T-helper 2 cell treated with Interferon-gamma antibody and Interleukin-4, amounts not matched to agents 5 μg/mL and 100 μg/mL, for 36 hours (primary cell): Measurements from ENCODE around the gene IQCC.

Source experiments
- DNase-seq: peaks from one replicate; pipeline ENCODE4 v3.0.0; 2021; ENCODE audit warnings: low spot score
- H3K27ac Mint-ChIP-seq: one replicate; pipeline ENCODE4 v1.8.0; 2021; ENCODE audit warnings: mild to moderate bottlenecking, mixed read lengths
- H3K27me3 Mint-ChIP-seq: one replicate; pipeline ENCODE4 v1.8.0; 2021; ENCODE audit warnings: low read depth, mixed read lengths
- H3K36me3 Mint-ChIP-seq: one replicate; pipeline ENCODE4 v1.8.0; 2021; ENCODE audit warnings: low read depth, mixed read lengths
- H3K4me1 Mint-ChIP-seq: one replicate; pipeline ENCODE4 v1.8.0; 2021; ENCODE audit warnings: low read depth, mixed read lengths
- H3K4me3 Mint-ChIP-seq: one replicate; pipeline ENCODE4 v1.8.0; 2022; ENCODE audit warnings: mild to moderate bottlenecking, moderate library complexity, mixed read lengths
- H3K9me3 Mint-ChIP-seq: one replicate; pipeline ENCODE4 v1.8.0; 2021; ENCODE audit warnings: mixed read lengths

Gene IQCC

GRCh38 chr1:32247983-32248889, 42.8 kb downstream of the IQCC start:
- DNase-seq, result peak; percentile 83
- Mint-ChIP-seq H3K4me3 (peak overlapping the region; percentile 99), H3K27me3 (no peaks in the 10 kb centered on the region), H3K27ac (peak overlapping the region; percentile 98), H3K9me3 (no peaks in the 10 kb centered on the region), H3K36me3 (peaks cover 19% of the 10 kb centered on the region), H3K4me1 (peaks cover 29% of the 10 kb centered on the region)

GRCh38 chr1:32249831-32250525, 44.5 kb downstream of the IQCC start:
- H3K27me3 Mint-ChIP-seq, result no peaks in the 10 kb centered on the region
- peak overlapping the region; percentile 98 for H3K27ac Mint-ChIP-seq
- peak overlapping the region; percentile 99 for H3K4me3 Mint-ChIP-seq
- H3K36me3 Mint-ChIP-seq, result peaks cover 29% of the 10 kb centered on the region
- no peaks in the 10 kb centered on the region for H3K9me3 Mint-ChIP-seq
- H3K4me1 Mint-ChIP-seq, result peaks cover 38% of the 10 kb centered on the region
- DNase-seq, result peak; percentile 83

- Mint-ChIP-seq H3K36me3 (peaks cover 35% of the 10 kb centered on the region), H3K27me3 (no peaks in the 10 kb centered on the region), H3K9me3 (no peaks in the 10 kb centered on the region), H3K4me3 (peak within 1 kb of the TSS; percentile 99), H3K4me1 (peaks cover 43% of the 10 kb centered on the region), H3K27ac (peak within 1 kb of the TSS; percentile 98)
- peak; percentile 75 for DNase-seq
Observed at GRCh38 chr1:32250893-32251716, 45.6 kb downstream of the IQCC start, which contains the start of gene LCK. LCK (plus strand) TSS chr1:32251265; CDS start chr1:32274330, 23,065 bp downstream.

- H3K27ac Mint-ChIP-seq, result peak overlapping the region; percentile 90
- H3K9me3 Mint-ChIP-seq, result no peaks in the 10 kb centered on the region
- peaks cover 38% of the 10 kb centered on the region for H3K4me1 Mint-ChIP-seq
- DNase-seq, result peak; percentile 37
- peak overlapping the region; percentile 88 for H3K4me3 Mint-ChIP-seq
- peaks cover 58% of the 10 kb centered on the region for H3K36me3 Mint-ChIP-seq
- H3K27me3 Mint-ChIP-seq, result no peaks in the 10 kb centered on the region
Observed at GRCh38 chr1:32255072-32256071, 49.9 kb downstream of the IQCC start.

GRCh38 chr1:32256473-32257226, 51.2 kb downstream of the IQCC start:
- peak; percentile 28 for DNase-seq
- Mint-ChIP-seq H3K27me3 (no peaks in the 10 kb centered on the region), H3K4me3 (peak overlapping the region; percentile 72), H3K4me1 (peaks cover 36% of the 10 kb centered on the region), H3K9me3 (no peaks in the 10 kb centered on the region), H3K27ac (peak overlapping the region; percentile 85), H3K36me3 (peaks cover 61% of the 10 kb centered on the region)

GRCh38 chr1:32257227-32257508, 51.7 kb downstream of the IQCC start:
- Mint-ChIP-seq H3K27ac (peak overlapping the region; percentile 85), H3K36me3 (peaks cover 56% of the 10 kb centered on the region), H3K4me3 (peak overlapping the region; percentile 72), H3K9me3 (no peaks in the 10 kb centered on the region), H3K4me1 (peaks cover 36% of the 10 kb centered on the region), H3K27me3 (no peaks in the 10 kb centered on the region)
- no peak for DNase-seq
